Measurements from ENCODE around the gene NCCRP1. TPM values are rescaled to one million over a fixed set of nuclear protein-coding genes. Genes with fewer than 3 reads are reported as not detected.

The NCCRP1 gene
- total RNA-seq, 1 experiment from 2014 or later, result not detected

- DNase-seq (ENCODE audit: unreplicated experiment), result no peak
- Mint-ChIP-seq H3K4me1 (ENCODE audit: insufficient read depth, unreplicated experiment) (peaks cover 51% of the 10 kb centered on the region), H3K4me3 (ENCODE audit: unreplicated experiment) (peak overlapping the region; percentile 23), H3K27me3 (ENCODE audit: insufficient read depth, unreplicated experiment) (no peaks in the 10 kb centered on the region), H3K9me3 (ENCODE audit: unreplicated experiment) (no peaks in the 10 kb centered on the region), H3K27ac (ENCODE audit: low read depth, unreplicated experiment) (no peak overlapping the region), H3K36me3 (ENCODE audit: insufficient read depth, unreplicated experiment) (no peaks in the 10 kb centered on the region)
- no TSS peak for BruUV-seq (replicated peaks)
- no peak for TF ChIP-seq CTCF (IDR thresholded peaks at IDR 0.05; ENCODE audit: unreplicated experiment)
- ChIA-PET CTCF (no interaction called here), POLR2A (no interaction called here)
- intact Hi-C loops (cut with micrococcal nuclease), result no loop called here
These were observed 39.3 kb upstream of the NCCRP1 start for GRCh38 chr19:39157275-39157996.

- no peak for TF ChIP-seq CTCF (IDR thresholded peaks at IDR 0.05; ENCODE audit: unreplicated experiment)
- Mint-ChIP-seq H3K27me3 (ENCODE audit: insufficient read depth, unreplicated experiment) (no peaks in the 10 kb centered on the region), H3K27ac (ENCODE audit: low read depth, unreplicated experiment) (no peak overlapping the region), H3K36me3 (ENCODE audit: insufficient read depth, unreplicated experiment) (no peaks in the 10 kb centered on the region), H3K4me1 (ENCODE audit: insufficient read depth, unreplicated experiment) (peaks cover 51% of the 10 kb centered on the region), H3K9me3 (ENCODE audit: unreplicated experiment) (no peaks in the 10 kb centered on the region), H3K4me3 (ENCODE audit: unreplicated experiment) (no peak overlapping the region)
- intact Hi-C loops (cut with micrococcal nuclease), result no loop called here
- no peak for DNase-seq (ENCODE audit: unreplicated experiment)
- ChIA-PET POLR2A (no interaction called here), CTCF (no interaction called here)
- no TSS peak for BruUV-seq (replicated peaks)
These were observed 38.8 kb upstream of the NCCRP1 start for GRCh38 chr19:39157997-39158389.

GRCh38 chr19:39158646-39159260 is 38.0 kb upstream of the NCCRP1 start:
- H3K27me3 Mint-ChIP-seq (ENCODE audit: insufficient read depth, unreplicated experiment), result no peaks in the 10 kb centered on the region
- DNase-seq (ENCODE audit: unreplicated experiment), result no peak
- TF ChIP-seq CTCF (IDR thresholded peaks at IDR 0.05; ENCODE audit: unreplicated experiment), result no peak
- ChIA-PET POLR2A (no interaction called here), CTCF (interaction anchor here (1.1 kb wide), 1 partner anchor 29 kb away, joined by 3 read pairs; no protein-coding TSS in a partner anchor)
- H3K36me3 Mint-ChIP-seq (ENCODE audit: insufficient read depth, unreplicated experiment), result no peaks in the 10 kb centered on the region
- BruUV-seq (replicated peaks), result no TSS peak
- H3K4me3 Mint-ChIP-seq (ENCODE audit: unreplicated experiment), result no peak overlapping the region
- no peak overlapping the region for H3K27ac Mint-ChIP-seq (ENCODE audit: low read depth, unreplicated experiment)
- no peaks in the 10 kb centered on the region for H3K9me3 Mint-ChIP-seq (ENCODE audit: unreplicated experiment)
- H3K4me1 Mint-ChIP-seq (ENCODE audit: insufficient read depth, unreplicated experiment), result peaks cover 49% of the 10 kb centered on the region
- intact Hi-C loops (cut with micrococcal nuclease), result no loop called here

GRCh38 chr19:39160523-39160861 is 36.3 kb upstream of the NCCRP1 start:
- Mint-ChIP-seq H3K27ac (ENCODE audit: low read depth, unreplicated experiment) (peak overlapping the region; percentile 88), H3K36me3 (ENCODE audit: insufficient read depth, unreplicated experiment) (no peaks in the 10 kb centered on the region), H3K27me3 (ENCODE audit: insufficient read depth, unreplicated experiment) (no peaks in the 10 kb centered on the region), H3K4me3 (ENCODE audit: unreplicated experiment) (peak overlapping the region; percentile 30), H3K4me1 (ENCODE audit: insufficient read depth, unreplicated experiment) (peaks cover 33% of the 10 kb centered on the region), H3K9me3 (ENCODE audit: unreplicated experiment) (no peaks in the 10 kb centered on the region)
- intact Hi-C loops (cut with micrococcal nuclease), result no loop called here
- CTCF ChIA-PET, result no interaction called here
- no TSS peak for BruUV-seq (replicated peaks)
- no peak for DNase-seq (ENCODE audit: unreplicated experiment)
- TF ChIP-seq CTCF (IDR thresholded peaks at IDR 0.05; ENCODE audit: unreplicated experiment), result no peak
- POLR2A ChIA-PET, result no interaction called here
